Suprapubic skin (tissue), 4 donors: Measurements from ENCODE around the gene AIG1. TPM values are rescaled to one million over a fixed set of nuclear protein-coding genes. Genes with fewer than 3 reads are reported as not detected.

Experiments
- DNase-seq, 2 donors: peaks; one replicate each; pipeline ENCODE4 v3.0.0-alpha.2; 2019; ENCODE audit warnings: low spot score in 2 of 2
- H3K27ac ChIP-seq: fragments of 200-600 bp; sonication (generic); one replicate; pipeline ENCODE4 v1.5.1; 2019
- H3K27me3 ChIP-seq: fragments of 200-600 bp; sonication (generic); one replicate; pipeline ENCODE4 v1.5.1; 2019
- H3K36me3 ChIP-seq: fragments of 200-600 bp; sonication (generic); one replicate; pipeline ENCODE4 v1.5.1; 2019
- H3K4me1 ChIP-seq: fragments of 200-600 bp; sonication (generic); one replicate; pipeline ENCODE4 v1.5.1; 2019
- H3K4me3 ChIP-seq: fragments of 200-600 bp; sonication (generic); one replicate; pipeline ENCODE4 v1.5.1; 2019; ENCODE audit warnings: mild to moderate bottlenecking
- H3K9me3 ChIP-seq: fragments of 200-600 bp; sonication (generic); one replicate; pipeline ENCODE4 v1.5.1; 2019
- CTCF ChIP-seq, 2 donors: fragments of 200-600 bp in 1 of 2; fragments of 450-650 bp in 1 of 2; sonication (generic) in 1 of 2; IDR thresholded peaks; one replicate each; pipeline ENCODE4 v1.5.1; 2016 to 2019; ENCODE audit warnings: antibody characterized with exemption in 2 of 2, mild to moderate bottlenecking in 1 of 2, moderate library complexity in 1 of 2
- EP300 ChIP-seq: sonication (generic); formaldehyde crosslinking; IDR thresholded peaks from one replicate; pipeline ENCODE4 v1.6.1; 2017; ENCODE audit warnings: antibody characterized with exemption
- POLR2A ChIP-seq, 2 donors: fragments of 450-650 bp; IDR thresholded peaks; one replicate each; pipeline ENCODE4 v1.6.1; 2017; ENCODE audit warnings: antibody characterized with exemption in 2 of 2, mild to moderate bottlenecking in 2 of 2, moderate library complexity in 2 of 2
- POLR2AphosphoS5 ChIP-seq, 3 donors: sonication (generic); formaldehyde crosslinking; IDR thresholded peaks; one replicate each; pipeline ENCODE4 v1.6.1; 2017; ENCODE audit warnings: antibody characterized with exemption in 3 of 3
- WGBS: methylation state at CpG from one replicate; pipeline ENCODE4 v1.1.5; 2018; 5-methylcytosine and 5-hydroxymethylcytosine counted together
- total RNA-seq, 4 donors: library from RNA; depleted of rRNA; stranded (reverse); fragments of >200 nt; gene quantifications; one replicate each; pipeline ENCODE4 v1.1.0, GENCODE V29; 2016

AIG1 gene
- total RNA-seq, 4 donors from 2014 or later, result 14.5 to 22.1 (median 19.7) TPM

- no peak for DNase-seq
- H3K4me1 ChIP-seq, result peaks cover 5% of the 10 kb centered on the region
- H3K9me3 ChIP-seq, result no peaks in the 10 kb centered on the region
- no peak overlapping the region for H3K27ac ChIP-seq
- TF ChIP-seq EP300 (no peak), POLR2AphosphoS5 (IDR thresholded peaks at IDR 0.05) (no peak), POLR2A (IDR thresholded peaks at IDR 0.05) (no peak), CTCF (IDR thresholded peaks at IDR 0.05) (no peak)
- no peaks in the 10 kb centered on the region for H3K27me3 ChIP-seq
- 85% methylated on average over 7 of the region's 7 CpGs for WGBS
- no peaks in the 10 kb centered on the region for H3K36me3 ChIP-seq
- no peak overlapping the region for H3K4me3 ChIP-seq
Observed at GRCh38 chr6:143290206-143290605, 229.5 kb downstream of the AIG1 start.

- Histone ChIP-seq H3K27me3 (no peaks in the 10 kb centered on the region), H3K4me1 (no peaks in the 10 kb centered on the region), H3K9me3 (no peaks in the 10 kb centered on the region), H3K27ac (no peak overlapping the region), H3K4me3 (no peak overlapping the region), H3K36me3 (no peaks in the 10 kb centered on the region)
- DNase-seq, result no peak
- no peak for TF ChIP-seq EP300
- no peak for TF ChIP-seq CTCF (IDR thresholded peaks at IDR 0.05)
- TF ChIP-seq POLR2A (IDR thresholded peaks at IDR 0.05), result no peak
- TF ChIP-seq POLR2AphosphoS5 (IDR thresholded peaks at IDR 0.05), result no peak
Observed at GRCh38 chr6:143293523-143293922, 232.8 kb downstream of the AIG1 start.

DNA sequence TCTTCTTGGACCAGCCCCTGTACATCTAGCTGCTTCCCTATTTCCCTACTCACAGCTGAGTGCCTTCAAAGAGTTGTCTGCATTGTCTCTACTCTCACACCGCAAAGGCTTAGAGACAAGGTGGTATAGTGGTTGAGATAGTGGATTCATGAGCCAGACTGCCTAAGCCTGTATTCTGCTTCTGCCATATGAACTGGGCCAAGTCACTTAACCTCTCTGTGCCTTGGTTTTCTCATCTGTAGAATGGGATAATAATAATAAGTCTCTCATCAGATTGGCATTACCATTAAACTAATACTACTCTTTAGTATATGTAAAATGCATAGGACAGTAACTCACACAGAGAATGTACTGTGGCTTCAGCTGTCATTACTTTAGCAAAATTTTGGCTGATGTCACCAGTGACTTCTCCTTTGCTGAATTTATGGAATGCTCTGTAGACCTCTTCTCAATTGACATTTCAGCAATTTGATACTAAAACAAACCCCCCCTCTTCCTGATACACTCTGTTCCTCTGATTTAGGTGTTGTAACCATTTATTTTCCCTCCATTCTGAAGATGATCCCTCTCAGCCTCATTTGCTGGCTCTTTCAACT, 233.7 kb downstream of the AIG1 start:
- WGBS, result 0% methylated on average over 1 of the region's 1 CpG

DNA sequence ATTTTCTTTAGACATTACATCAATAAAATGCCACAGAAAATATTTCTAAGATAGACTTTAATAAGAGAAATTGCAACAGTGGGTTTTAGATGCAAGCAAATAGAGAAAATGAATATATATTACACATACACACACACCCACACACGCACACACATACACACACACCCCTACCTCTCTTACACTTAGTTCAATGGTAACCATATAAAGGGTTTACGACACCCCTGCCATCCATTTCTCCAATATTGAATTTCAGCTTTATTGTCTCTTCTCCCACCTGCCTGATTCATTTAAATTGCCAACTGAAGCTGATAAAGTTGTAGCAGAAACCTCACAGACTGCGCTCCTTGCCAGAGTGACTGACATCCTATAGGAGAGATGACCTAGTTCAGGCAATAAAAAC, 235.2 kb downstream of the AIG1 start:
- H3K27me3 ChIP-seq, result no peaks in the 10 kb centered on the region

More for the DNA sequence above, 233.7 kb downstream of the AIG1 start:
- Histone ChIP-seq H3K9me3 (no peaks in the 10 kb centered on the region), H3K36me3 (no peaks in the 10 kb centered on the region), H3K27me3 (no peaks in the 10 kb centered on the region), H3K4me1 (no peaks in the 10 kb centered on the region), H3K27ac (no peak overlapping the region), H3K4me3 (no peak overlapping the region)
- TF ChIP-seq POLR2AphosphoS5 (IDR thresholded peaks at IDR 0.05) (no peak), EP300 (no peak), CTCF (IDR thresholded peaks at IDR 0.05) (no peak), POLR2A (IDR thresholded peaks at IDR 0.05) (no peak)
- no peak for DNase-seq

DNA sequence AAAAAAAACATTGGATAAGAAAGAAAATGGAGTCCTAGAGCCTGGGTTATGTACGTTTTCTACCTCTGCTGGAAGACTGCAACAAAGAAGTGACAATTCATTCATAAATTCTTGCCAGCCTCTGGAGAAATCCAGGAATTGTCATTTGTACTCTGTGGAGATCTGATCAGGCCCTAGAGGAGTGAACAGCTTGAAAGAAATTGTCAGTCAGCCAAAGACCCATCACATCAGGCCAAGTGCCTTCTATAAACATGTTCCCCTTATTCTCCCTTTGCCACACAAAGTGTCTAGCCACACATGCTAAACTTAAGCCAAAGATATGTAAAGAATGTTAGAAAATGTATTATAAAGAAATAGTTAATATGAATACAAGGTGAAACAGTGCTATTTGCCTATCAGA, 237.4 kb downstream of the AIG1 start:
- TF ChIP-seq EP300, result no peak
- no peak for TF ChIP-seq POLR2AphosphoS5 (IDR thresholded peaks at IDR 0.05)
- no peak for TF ChIP-seq CTCF (IDR thresholded peaks at IDR 0.05)
- no peak for TF ChIP-seq POLR2A (IDR thresholded peaks at IDR 0.05)
- Histone ChIP-seq H3K4me3 (no peak overlapping the region), H3K4me1 (no peaks in the 10 kb centered on the region), H3K9me3 (no peaks in the 10 kb centered on the region), H3K27me3 (no peaks in the 10 kb centered on the region), H3K27ac (no peak overlapping the region), H3K36me3 (no peaks in the 10 kb centered on the region)
- DNase-seq, result no peak
- 63% methylated on average over 1 of the region's 1 CpG for WGBS

More for the DNA sequence above, 235.2 kb downstream of the AIG1 start:
- WGBS, result over 99% methylated on average over 3 of the region's 3 CpGs
- H3K4me1 ChIP-seq, result no peaks in the 10 kb centered on the region
- no peak overlapping the region for H3K4me3 ChIP-seq
- H3K9me3 ChIP-seq, result no peaks in the 10 kb centered on the region
- no peak for DNase-seq
- TF ChIP-seq POLR2AphosphoS5 (IDR thresholded peaks at IDR 0.05), result no peak
- no peak for TF ChIP-seq CTCF (IDR thresholded peaks at IDR 0.05)
- TF ChIP-seq POLR2A (IDR thresholded peaks at IDR 0.05), result no peak
- TF ChIP-seq EP300, result no peak
- H3K36me3 ChIP-seq, result no peaks in the 10 kb centered on the region
- H3K27ac ChIP-seq, result no peak overlapping the region
